Measurements from ENCODE around the gene BPIFB6. TPM values are rescaled to one million over a fixed set of nuclear protein-coding genes. Genes with fewer than 3 reads are reported as not detected.

Gene BPIFB6
- total and polyA plus RNA-seq, 2 of the 4 experiments (the other 2 are of a cell fraction) = not detected

- Histone ChIP-seq H2AK5ac (ENCODE audit: low read depth, low read length) (no peak overlapping the region), H2AFZ (replicated peaks; ENCODE audit: low read length, poor library complexity) (no peak overlapping the region), H3K36me3 (ENCODE audit: control insufficient read depth, insufficient read depth, low read length) (no peaks in the 10 kb centered on the region), H3K4me3 (ENCODE audit: insufficient read depth, low read depth, low read length) (no peak overlapping the region), H3K4me2 (ENCODE audit: low read depth, low read length) (no peak overlapping the region), H2AK9ac (replicated peaks; ENCODE audit: low read depth, low read length, poor library complexity) (no peak overlapping the region), H3K14ac (replicated peaks; ENCODE audit: low read depth, low read length) (no peak overlapping the region), H3K27me3 (ENCODE audit: control insufficient read depth, insufficient read depth, low read length) (peaks cover 12% of the 10 kb centered on the region), H4K91ac (ENCODE audit: insufficient read depth, low read depth, low read length) (no peak overlapping the region), H3K4me1 (ENCODE audit: control insufficient read depth, insufficient read depth, low read length) (no peaks in the 10 kb centered on the region), H3K9ac (ENCODE audit: low read depth, low read length) (no peak overlapping the region), H3K4ac (ENCODE audit: low read depth, low read length) (no peak overlapping the region), H2BK120ac (ENCODE audit: low read depth, low read length) (no peak overlapping the region), H3K56ac (ENCODE audit: extremely low read depth, insufficient read depth, low read length) (no peak overlapping the region), H2BK15ac (ENCODE audit: low read depth, low read length) (no peak overlapping the region), H3K18ac (ENCODE audit: low read depth, low read length) (no peak overlapping the region), H2BK20ac (ENCODE audit: low read depth, low read length) (no peak overlapping the region), H4K8ac (ENCODE audit: low read depth in 2 of 2, low read length in 2 of 2) (no peak overlapping the region), H3K9me3 (ENCODE audit: control insufficient read depth, insufficient read depth, low read length) (no peaks in the 10 kb centered on the region), H2BK5ac (ENCODE audit: low read depth, low read length, poor library complexity, severe bottlenecking) (no peak overlapping the region), H3K79me1 (ENCODE audit: low read depth in 1 of 2, low read length in 2 of 2) (no peaks in the 10 kb centered on the region), H4K5ac (ENCODE audit: low read depth, low read length) (no peak overlapping the region), H3K27ac (ENCODE audit: insufficient read depth, low read length) (no peak overlapping the region), H3K23ac (ENCODE audit: low read depth, low read length) (no peak overlapping the region), H4K20me1 (ENCODE audit: insufficient read depth, low read length) (no peaks in the 10 kb centered on the region), H3K9me1 (ENCODE audit: insufficient read depth, low read length) (no peaks in the 10 kb centered on the region)
- ATAC-seq (ENCODE audit: low read depth) = no peak
- no TSS peak for BruUV-seq (replicated peaks)
- TF ChIP-seq POLR2A (IDR thresholded peaks at IDR 0.05; ENCODE audit: low read depth, low read length) (no peak), BHLHE40 (IDR thresholded peaks at IDR 0.05; ENCODE audit: low read depth, low read length) (no peak), RFX5 (IDR thresholded peaks at IDR 0.05; ENCODE audit: low read depth, low read length) (no peak), NFE2L2 (IDR thresholded peaks at IDR 0.05; ENCODE audit: low read depth, low read length) (no peak), CTCF (conservative IDR thresholded peaks at IDR 0.05; ENCODE audit: low read depth, low read length) (no peak), ELK1 (IDR thresholded peaks at IDR 0.05; ENCODE audit: borderline replicate concordance, low read depth, low read length) (no peak), CHD1 (IDR thresholded peaks at IDR 0.05; ENCODE audit: low read depth, low read length) (no peak), RCOR1 (IDR thresholded peaks at IDR 0.05; ENCODE audit: insufficient replicate concordance, low read length) (no peak)
- WGBS, 2 experiments (ENCODE audit: extremely low coverage in 2 of 2, insufficient read length in 1 of 2) = 23% methylated on average over 5 of the region's 10 CpGs; no CpG with 5 or more reads in 1 of the 2 experiments
- CTCF ChIA-PET = no interaction called here
- in situ Hi-C loops (cut with MboI; ENCODE audit: low sequenced_read_pairs) = no loop called here
- dilution Hi-C loops (cut with HindIII; ENCODE audit: low sequenced_read_pairs, unreplicated experiment) = no loop called here
- POLR2A ChIA-PET (ENCODE audit: unreplicated experiment) = no interaction called here
- no peak for DNase-seq
- intact Hi-C loops (cut with micrococcal nuclease) = no loop called here
Observed at GRCh38 chr20:32982617-32983458, 48.6 kb upstream of the BPIFB6 start.

Data from IMR-90 (cell line).